Activated CD4-positive, alpha-beta memory T cell treated with anti-CD3 and anti-CD28 coated beads, Interleukin-2, amount 10 ng/mL, durations not matched to agents 7 days and 5 days (primary cell): ENCODE results near the gene ADGRL2. TPM values are rescaled to one million over a fixed set of nuclear protein-coding genes. Genes with fewer than 3 reads are reported as not detected.

Experiments used
- CTCF ChIA-PET: fragments of 350-600 bp; sonication (Branson Sonifier 250); formaldehyde crosslinking; loops from one replicate; lab custom pipeline; 2021; ENCODE audit warnings: antibody characterized with exemption, inconsistent platforms; lab: Charles Lee
- POLR2A ChIA-PET: fragments of 350-600 bp; sonication (Branson Sonifier 250); formaldehyde crosslinking; loops from one replicate; lab custom pipeline; 2021; ENCODE audit warnings: antibody characterized with exemption; lab: Charles Lee
- DNase-seq: peaks from one replicate; pipeline ENCODE4 v3.0.0-alpha.2; 2020
- H3K27ac Mint-ChIP-seq: one replicate; pipeline ENCODE4 v1.8.0; 2021; ENCODE audit warnings: mild to moderate bottlenecking, mixed read lengths
- H3K27me3 Mint-ChIP-seq: one replicate; pipeline ENCODE4 v1.8.0; 2021; ENCODE audit warnings: mixed read lengths
- H3K36me3 Mint-ChIP-seq: one replicate; pipeline ENCODE4 v1.8.0; 2021; ENCODE audit warnings: low read depth, mixed read lengths
- H3K4me1 Mint-ChIP-seq: one replicate; pipeline ENCODE4 v1.8.0; 2021; ENCODE audit warnings: mixed read lengths
- H3K4me3 Mint-ChIP-seq: one replicate; pipeline ENCODE4 v1.8.0; 2021; ENCODE audit warnings: mild to moderate bottlenecking, mixed read lengths
- H3K9me3 Mint-ChIP-seq: one replicate; pipeline ENCODE4 v1.8.0; 2021; ENCODE audit warnings: mixed read lengths
- total RNA-seq, 2 experiments: library from RNA; stranded (reverse); gene quantifications; one replicate each; pipeline ENCODE4 v1.2.3, GENCODE V29; 2021

Gene ADGRL2
- total RNA-seq, 2 experiments from 2014 or later = not detected

- no peak overlapping the region for H3K27ac Mint-ChIP-seq
- POLR2A ChIA-PET = no interaction called here
Measured at GRCh38 chr1:81799939-81800694, 617 bp upstream of the ADGRL2 start.

DNA sequence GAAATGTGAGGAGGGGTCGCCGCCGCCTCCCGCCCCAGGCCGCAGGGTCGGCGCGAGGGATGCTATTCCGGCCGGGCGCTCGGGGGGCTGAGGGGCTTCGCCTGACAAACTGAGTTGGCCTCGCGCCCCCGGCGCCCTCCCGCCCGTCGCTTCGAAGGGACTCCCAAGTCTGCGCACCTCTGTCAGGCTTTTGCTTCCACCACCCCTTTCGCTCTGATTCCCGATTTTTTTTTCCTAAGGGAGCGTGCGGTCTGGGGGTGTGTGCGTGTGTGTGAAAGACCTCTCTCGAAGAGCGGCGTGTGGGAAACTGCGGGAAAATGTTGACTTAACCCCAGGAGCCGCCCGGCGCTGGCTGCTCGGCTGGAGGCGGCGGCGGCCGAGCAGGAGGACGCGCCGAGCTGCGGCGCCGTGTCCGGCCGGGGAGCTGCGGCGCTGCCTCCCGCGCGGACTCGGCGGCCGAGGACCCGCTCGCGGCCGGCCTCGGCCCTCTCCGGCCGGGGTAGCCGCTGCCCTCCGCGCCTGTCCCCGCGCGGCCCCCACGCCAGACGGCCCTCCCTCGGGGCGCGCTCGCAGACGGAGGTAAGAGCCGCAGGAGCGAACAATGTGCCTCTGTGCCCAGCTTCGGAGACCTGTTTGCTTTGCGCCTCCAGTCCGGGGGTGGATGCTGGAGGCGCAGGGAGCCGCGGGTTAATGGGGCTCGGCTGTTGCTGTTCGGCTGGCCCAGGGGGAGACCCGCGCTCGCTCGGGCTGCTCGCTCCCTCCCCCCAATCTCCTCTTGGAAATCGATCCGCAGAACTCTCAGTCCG is 1.1 kb downstream of the ADGRL2 start:
- H3K27ac Mint-ChIP-seq = no peak overlapping the region
- no peak overlapping the region for H3K4me3 Mint-ChIP-seq
- ChIA-PET CTCF (no interaction called here), POLR2A (no interaction called here)
- no peak for DNase-seq
- peaks cover 48% of the 10 kb centered on the region for H3K27me3 Mint-ChIP-seq
- H3K4me1 Mint-ChIP-seq = peaks cover 5% of the 10 kb centered on the region
- H3K9me3 Mint-ChIP-seq = no peaks in the 10 kb centered on the region
- no peaks in the 10 kb centered on the region for H3K36me3 Mint-ChIP-seq

More at GRCh38 chr1:81799939-81800694, 617 bp upstream of the ADGRL2 start:
- CTCF ChIA-PET = no interaction called here
- Mint-ChIP-seq H3K36me3 (no peaks in the 10 kb centered on the region), H3K4me1 (peaks cover 5% of the 10 kb centered on the region), H3K9me3 (no peaks in the 10 kb centered on the region), H3K27me3 (peaks cover 41% of the 10 kb centered on the region), H3K4me3 (no peak overlapping the region)
- no peak for DNase-seq

GRCh38 chr1:81802457-81802706 is 1.6 kb downstream of the ADGRL2 start:
- CTCF ChIA-PET = no interaction called here
- no peak overlapping the region for H3K4me3 Mint-ChIP-seq
- no peaks in the 10 kb centered on the region for H3K36me3 Mint-ChIP-seq
- peaks cover 5% of the 10 kb centered on the region for H3K4me1 Mint-ChIP-seq
- H3K27me3 Mint-ChIP-seq = peaks cover 48% of the 10 kb centered on the region
- DNase-seq = no peak
- no peaks in the 10 kb centered on the region for H3K9me3 Mint-ChIP-seq
- POLR2A ChIA-PET = no interaction called here
- H3K27ac Mint-ChIP-seq = no peak overlapping the region

DNA sequence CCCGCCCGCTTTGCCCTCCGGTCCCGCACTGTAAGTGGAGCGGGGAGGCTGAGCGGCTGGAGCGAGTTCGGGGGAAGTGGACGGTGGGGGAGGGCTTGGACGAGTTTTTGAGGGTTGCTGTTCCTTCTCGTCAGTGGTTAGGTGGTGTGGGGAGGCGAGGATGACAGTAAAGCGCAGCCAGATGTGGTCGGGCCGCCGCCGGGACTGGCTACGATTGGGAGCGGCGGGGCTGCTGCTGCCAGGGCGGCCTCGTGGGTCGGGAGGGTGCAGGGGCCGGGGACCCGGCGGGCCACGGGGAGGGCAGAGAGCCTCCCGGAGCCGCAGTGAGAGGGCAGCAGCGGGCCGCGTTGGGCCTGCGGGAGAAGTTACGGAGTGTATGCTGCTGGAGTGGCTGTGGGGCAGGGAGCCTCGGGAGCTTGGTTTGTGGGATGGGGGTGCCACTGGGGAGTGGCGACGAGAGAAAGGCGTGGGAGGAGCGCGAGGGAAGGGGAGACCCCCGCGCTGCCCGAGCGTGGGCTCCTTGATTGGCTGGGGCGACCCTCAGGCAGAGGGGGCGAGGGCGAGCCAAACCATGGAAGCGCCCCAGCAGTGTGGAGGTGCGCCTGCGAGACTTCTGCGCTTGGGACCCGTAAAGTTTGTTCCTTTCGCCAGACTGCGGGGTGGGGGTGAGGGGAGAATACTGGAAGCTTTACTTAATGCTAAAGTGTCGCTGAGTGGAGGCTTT is 2.1 kb downstream of the ADGRL2 start:
- POLR2A ChIA-PET = no interaction called here
- no peak overlapping the region for H3K4me3 Mint-ChIP-seq
- H3K27ac Mint-ChIP-seq = no peak overlapping the region
- CTCF ChIA-PET = no interaction called here
- peaks cover 48% of the 10 kb centered on the region for H3K27me3 Mint-ChIP-seq
- H3K9me3 Mint-ChIP-seq = no peaks in the 10 kb centered on the region
- no peak for DNase-seq
- H3K4me1 Mint-ChIP-seq = peaks cover 5% of the 10 kb centered on the region
- H3K36me3 Mint-ChIP-seq = no peaks in the 10 kb centered on the region

GRCh38 chr1:81803431-81804110 is 2.8 kb downstream of the ADGRL2 start:
- POLR2A ChIA-PET = no interaction called here
- Mint-ChIP-seq H3K4me3 (no peak overlapping the region), H3K27ac (no peak overlapping the region), H3K36me3 (no peaks in the 10 kb centered on the region), H3K27me3 (peaks cover 48% of the 10 kb centered on the region), H3K4me1 (peaks cover 5% of the 10 kb centered on the region), H3K9me3 (no peaks in the 10 kb centered on the region)
- no peak for DNase-seq
- CTCF ChIA-PET = no interaction called here

- Mint-ChIP-seq H3K4me3 (no peak overlapping the region), H3K4me1 (peaks cover 5% of the 10 kb centered on the region), H3K9me3 (no peaks in the 10 kb centered on the region), H3K27ac (no peak overlapping the region), H3K36me3 (no peaks in the 10 kb centered on the region), H3K27me3 (peaks cover 43% of the 10 kb centered on the region)
- ChIA-PET CTCF (no interaction called here), POLR2A (no interaction called here)
- no peak for DNase-seq
Measured at GRCh38 chr1:81804312-81804711, 3.6 kb downstream of the ADGRL2 start.

DNA sequence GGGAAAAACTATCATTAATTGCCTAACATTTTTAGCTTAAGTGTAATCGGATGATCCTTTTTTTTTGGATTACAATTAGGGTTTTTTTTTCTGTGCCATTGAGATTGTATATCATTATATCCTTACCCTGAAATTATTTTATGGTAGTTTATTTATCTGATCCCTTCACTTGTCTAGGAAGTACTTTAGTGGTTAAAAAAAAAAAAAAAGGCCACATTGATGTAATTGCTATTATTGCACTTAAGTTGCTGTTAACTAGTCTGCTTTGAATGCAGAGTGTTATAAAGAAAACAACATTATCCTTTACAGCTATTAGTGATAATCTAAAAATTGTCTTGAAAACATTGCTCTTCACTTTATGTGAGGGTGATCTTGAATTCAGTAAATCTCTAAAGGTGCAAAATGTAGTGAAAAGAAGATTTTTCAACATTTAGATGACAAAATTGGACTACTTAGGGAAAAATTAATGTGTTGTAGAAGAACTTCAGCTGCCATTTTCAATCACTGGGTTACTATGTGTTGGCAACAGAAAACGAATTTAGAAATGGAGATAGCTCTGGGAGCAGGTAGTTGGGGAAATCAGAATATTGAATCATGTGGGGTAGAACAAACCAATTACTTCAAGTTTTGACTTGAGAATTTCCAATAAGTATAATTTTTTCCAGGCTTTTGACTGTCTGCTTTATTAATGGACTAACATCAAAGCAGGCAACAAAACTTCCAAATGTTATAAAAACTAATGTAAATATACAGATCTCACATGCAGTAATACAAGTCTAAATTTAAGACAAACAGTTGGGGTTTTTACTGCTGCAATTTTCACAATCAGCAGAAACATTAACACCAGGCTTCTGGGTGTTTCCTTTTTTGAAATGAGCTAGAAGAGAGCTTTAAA is 5.0 kb downstream of the ADGRL2 start:
- CTCF ChIA-PET = no interaction called here

GRCh38 chr1:81806432-81806770 is 5.7 kb downstream of the ADGRL2 start:
- H3K27ac Mint-ChIP-seq = no peak overlapping the region
- no peaks in the 10 kb centered on the region for H3K36me3 Mint-ChIP-seq
- peaks cover 31% of the 10 kb centered on the region for H3K27me3 Mint-ChIP-seq
- H3K9me3 Mint-ChIP-seq = no peaks in the 10 kb centered on the region
- H3K4me1 Mint-ChIP-seq = no peaks in the 10 kb centered on the region
- DNase-seq = no peak
- H3K4me3 Mint-ChIP-seq = no peak overlapping the region
- POLR2A ChIA-PET = no interaction called here
- CTCF ChIA-PET = no interaction called here

More for the DNA sequence above, 5.0 kb downstream of the ADGRL2 start:
- H3K9me3 Mint-ChIP-seq = no peaks in the 10 kb centered on the region
- H3K4me1 Mint-ChIP-seq = peaks cover 2% of the 10 kb centered on the region
- H3K27me3 Mint-ChIP-seq = peaks cover 36% of the 10 kb centered on the region
- no peaks in the 10 kb centered on the region for H3K36me3 Mint-ChIP-seq
- no peak for DNase-seq
- no peak overlapping the region for H3K4me3 Mint-ChIP-seq
- POLR2A ChIA-PET = no interaction called here
- H3K27ac Mint-ChIP-seq = no peak overlapping the region

- H3K4me1 Mint-ChIP-seq = no peaks in the 10 kb centered on the region
- H3K27ac Mint-ChIP-seq = no peak overlapping the region
- no peaks in the 10 kb centered on the region for H3K9me3 Mint-ChIP-seq
- H3K36me3 Mint-ChIP-seq = no peaks in the 10 kb centered on the region
- no peak for DNase-seq
- POLR2A ChIA-PET = no interaction called here
- H3K4me3 Mint-ChIP-seq = no peak overlapping the region
- CTCF ChIA-PET = no interaction called here
- H3K27me3 Mint-ChIP-seq = peaks cover 15% of the 10 kb centered on the region
Measured at GRCh38 chr1:81808760-81809159, 8.0 kb downstream of the ADGRL2 start.

GRCh38 chr1:81809808-81810207 is 9.1 kb downstream of the ADGRL2 start:
- CTCF ChIA-PET = no interaction called here
- Mint-ChIP-seq H3K4me3 (no peak overlapping the region), H3K27ac (no peak overlapping the region), H3K9me3 (no peaks in the 10 kb centered on the region), H3K27me3 (peaks cover 7% of the 10 kb centered on the region), H3K4me1 (no peaks in the 10 kb centered on the region), H3K36me3 (no peaks in the 10 kb centered on the region)
- POLR2A ChIA-PET = no interaction called here
- DNase-seq = no peak

- ChIA-PET POLR2A (no interaction called here), CTCF (no interaction called here)
- no peaks in the 10 kb centered on the region for H3K4me1 Mint-ChIP-seq
- no peaks in the 10 kb centered on the region for H3K36me3 Mint-ChIP-seq
- no peak overlapping the region for H3K27ac Mint-ChIP-seq
- no peak overlapping the region for H3K4me3 Mint-ChIP-seq
- no peaks in the 10 kb centered on the region for H3K27me3 Mint-ChIP-seq
- no peak for DNase-seq
- H3K9me3 Mint-ChIP-seq = no peaks in the 10 kb centered on the region
Measured at GRCh38 chr1:81811757-81812371, 11.1 kb downstream of the ADGRL2 start.

DNA sequence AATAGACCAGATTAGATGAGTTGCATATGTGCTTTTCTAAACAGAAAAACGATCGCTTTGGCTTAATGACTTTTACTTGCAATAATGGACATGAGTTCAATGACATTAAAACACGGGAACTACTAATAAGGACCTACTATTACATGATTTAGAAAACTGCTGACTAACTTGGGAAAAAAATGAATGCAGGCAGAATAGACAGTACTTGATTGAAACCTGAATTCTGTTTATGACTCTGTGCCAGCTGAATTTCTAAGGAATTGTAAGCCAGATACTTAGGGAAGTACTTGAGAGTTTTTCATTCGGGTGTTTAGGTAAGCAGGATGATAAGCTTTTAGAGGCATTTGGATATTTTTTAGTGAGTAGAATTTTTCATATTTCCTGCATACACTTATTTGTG is 12.0 kb downstream of the ADGRL2 start:
- Mint-ChIP-seq H3K27ac (no peak overlapping the region), H3K36me3 (no peaks in the 10 kb centered on the region), H3K27me3 (no peaks in the 10 kb centered on the region), H3K4me1 (no peaks in the 10 kb centered on the region), H3K9me3 (no peaks in the 10 kb centered on the region), H3K4me3 (no peak overlapping the region)
- DNase-seq = no peak
- ChIA-PET POLR2A (no interaction called here), CTCF (no interaction called here)
